ENCODE data around the gene GIMAP1. TPM values are rescaled to one million over a fixed set of nuclear protein-coding genes. Genes with fewer than 3 reads are reported as not detected.

The GIMAP1 gene
- 10 to 100 TPM in 3 of 4 donors, 1 to 10 TPM in 1; 5.9 to 21.9 (median 12.0) TPM for total RNA-seq

DNA sequence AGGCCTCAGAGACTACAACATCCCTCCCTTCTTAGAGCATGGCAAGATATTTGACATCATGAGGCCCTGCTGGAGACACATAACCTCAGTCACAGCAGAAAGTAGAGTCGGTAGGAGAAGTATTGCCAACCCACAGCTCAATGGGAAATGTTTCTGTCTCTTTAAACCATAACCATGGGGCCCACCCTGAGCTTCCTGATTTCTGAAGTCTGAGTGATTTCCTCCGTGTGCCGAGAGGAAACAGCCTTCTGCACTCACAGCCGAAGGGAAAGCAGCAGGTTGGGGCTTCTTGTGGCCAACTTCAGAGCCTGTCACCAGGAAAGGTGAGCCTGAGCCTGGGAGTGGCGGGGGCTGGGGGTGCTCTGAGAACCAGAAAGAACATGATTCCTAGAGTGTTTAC, at the start of gene GIMAP1:
GIMAP1 (plus strand) TSS at position 246 of the 400 bp plus-strand sequence. CDS start 2,435 bp downstream, outside the sequence.
- no peak for TF ChIP-seq CTCF (IDR thresholded peaks at IDR 0.05; ENCODE audit: low read depth)

DNA sequence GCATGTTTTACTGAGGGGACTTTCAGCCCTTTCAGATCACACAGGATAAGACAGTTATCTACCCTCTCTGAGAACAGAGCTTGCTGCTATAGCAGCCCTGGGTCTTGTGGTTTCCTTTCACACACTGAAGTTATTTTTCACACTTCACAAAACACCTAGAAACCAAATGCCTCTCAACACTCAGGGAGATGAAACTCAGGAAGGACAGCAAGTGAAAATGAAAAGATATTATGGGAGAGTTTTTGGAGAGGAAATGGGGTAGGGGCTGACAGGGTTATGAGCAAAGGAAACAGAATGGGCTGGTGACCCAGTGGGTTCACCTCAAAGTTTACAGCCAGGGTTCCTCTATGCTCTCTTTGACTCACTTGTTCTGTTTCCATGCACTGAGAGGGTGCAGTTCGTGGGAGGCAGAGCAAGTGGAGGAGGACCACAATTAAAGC, 47.9 kb upstream of the GIMAP1 start:
- no peak for TF ChIP-seq CTCF (IDR thresholded peaks at IDR 0.05; ENCODE audit: low read depth)

- no peak for TF ChIP-seq CTCF (IDR thresholded peaks at IDR 0.05; ENCODE audit: low read depth)
These were observed 47.4 kb upstream of the GIMAP1 start for GRCh38 chr7:150668977-150669376.

GRCh38 chr7:150675714-150676113, 40.7 kb upstream of the GIMAP1 start:
- no peak for TF ChIP-seq CTCF (IDR thresholded peaks at IDR 0.05; ENCODE audit: low read depth)

GRCh38 chr7:150685219-150686029, 31.0 kb upstream of the GIMAP1 start, which contains the start of gene GIMAP2:
Gene GIMAP2 (plus strand): TSS chr7:150685706. CDS start chr7:150687060, 1,354 bp downstream.
- no peak for TF ChIP-seq CTCF (IDR thresholded peaks at IDR 0.05; ENCODE audit: low read depth)

DNA sequence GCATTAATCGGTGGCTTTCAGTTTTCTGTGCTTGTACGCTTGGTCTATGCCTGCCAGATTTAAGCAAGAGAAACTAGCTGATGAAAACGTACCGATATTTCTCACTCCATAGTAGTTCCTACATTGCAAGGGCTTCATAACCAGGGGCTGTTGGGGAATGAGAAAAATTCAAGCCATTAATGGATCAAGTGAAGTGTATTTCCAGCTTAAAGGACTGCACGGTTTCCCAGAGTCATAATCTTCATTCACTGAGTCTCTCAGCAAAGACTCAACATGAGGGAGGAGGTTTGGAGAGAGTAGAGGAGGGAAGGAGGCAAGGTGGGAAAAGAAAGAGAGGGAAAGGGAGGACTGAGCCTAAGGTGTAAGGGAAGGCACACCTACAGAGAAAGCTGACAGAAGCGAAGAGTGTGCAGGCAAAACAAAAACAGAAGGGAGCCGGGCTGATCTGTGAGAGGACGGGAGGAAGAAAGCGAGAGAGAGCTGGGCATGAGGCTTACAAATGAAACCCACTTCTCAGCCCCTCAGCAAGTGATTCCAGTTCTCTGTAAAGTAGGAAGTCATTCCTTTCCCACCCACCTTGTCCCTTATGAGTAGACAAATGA, 30.3 kb upstream of the GIMAP1 start:
- TF ChIP-seq CTCF (IDR thresholded peaks at IDR 0.05; ENCODE audit: low read depth) = no peak

DNA sequence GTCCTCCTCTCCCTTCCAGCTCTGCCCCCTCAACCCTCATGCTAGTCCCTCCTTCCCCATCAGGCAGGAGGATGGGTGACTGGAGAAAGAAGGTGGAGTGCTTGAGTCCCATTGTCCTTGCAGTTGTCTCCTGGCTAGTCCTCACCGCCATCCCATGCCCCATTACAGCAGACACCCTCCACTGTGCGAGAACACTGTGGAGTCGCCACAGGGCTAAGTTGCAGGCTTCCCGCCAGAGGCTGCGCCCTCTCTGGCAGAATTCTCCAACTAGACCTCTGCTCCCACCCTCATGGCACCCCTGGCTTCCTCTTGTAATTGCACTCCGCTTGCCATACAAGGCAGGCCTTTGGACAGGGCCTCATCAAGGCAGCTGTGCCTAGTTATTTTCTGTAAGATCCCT, 27.8 kb upstream of the GIMAP1 start:
- no peak for TF ChIP-seq CTCF (IDR thresholded peaks at IDR 0.05; ENCODE audit: low read depth)

All from subcutaneous adipose tissue (tissue), 4 donors.